GM12878 (cell line): ENCODE data around the gene STOML2. TPM values are rescaled to one million over a fixed set of nuclear protein-coding genes. Genes with fewer than 3 reads are reported as not detected.

ENCODE experiments used
- ATAC-seq: fragments of 200-7000 bp; cut with Tn5 transposase; 3 replicates; pipeline ENCODE4 v1.9.1; 2020; ENCODE audit warnings: mild to moderate bottlenecking, moderate library complexity
- BruUV-seq: library from RNA; stranded (reverse); fragments of 400-500 nt; replicated peaks from 2 replicates; lab custom pipeline; 2021; lab: Mats Ljungman, UMichigan
- CTCF ChIA-PET: fragments of 300-600 bp; sonication (Branson Sonifier 250); formaldehyde crosslinking; extraction: SDS; loops from one replicate; lab custom pipeline; 2021; ENCODE audit warnings: inconsistent platforms; lab: Yijun Ruan, JAX
- POLR2A ChIA-PET: fragments of 350-600 bp; formaldehyde crosslinking; extraction: SDS; loops from one replicate; lab custom pipeline; 2021; ENCODE audit warnings: inconsistent platforms; lab: Charles Lee
- RAD21 ChIA-PET: fragments of 300-600 bp; sonication (Branson Sonifier 250); formaldehyde crosslinking; loops from one replicate; lab custom pipeline; 2023; ENCODE audit warnings: antibody characterized with exemption; ENCODE audit not compliant: unreplicated experiment; lab: Charles Lee
- SMC1A ChIA-PET: fragments of 300-600 bp; sonication (Branson Sonifier 250); formaldehyde crosslinking; loops from one replicate; lab custom pipeline; 2023; ENCODE audit not compliant: unreplicated experiment, uncharacterized antibody; lab: Charles Lee
- DNase-seq: peaks from one replicate; pipeline ENCODE4 v3.0.0-alpha.2; 2011; ENCODE audit warnings: low read depth, low spot score
- FAIRE-seq: peaks from 3 replicates; lab custom pipeline; 2011; peaks lifted over from hg19 to GRCh38; lab: Jason Lieb, UNC
- H2AFZ ChIP-seq: 2 replicates; pipeline ENCODE4 v1.6.0; 2011; ENCODE audit warnings: low read depth, low read length, control low read depth; ENCODE audit not compliant: control insufficient read depth
- H3K27ac ChIP-seq: 2 replicates; pipeline ENCODE4 v1.5.1; 2011; ENCODE audit warnings: control low read depth; ENCODE audit not compliant: control insufficient read depth, insufficient read depth
- H3K27me3 ChIP-seq, 2 experiments: replicated peaks in 1 of 2; 2 replicates each; pipeline versions ENCODE4 v1.6.0 to v1.6.1; 2011; ENCODE audit warnings: low read length in 1 of 2; ENCODE audit not compliant: control insufficient read depth in 2 of 2, insufficient read depth in 2 of 2
- H3K36me3 ChIP-seq, 2 experiments: 2 replicates each; pipeline ENCODE4 v1.5.1; 2011; ENCODE audit warnings: low read length in 1 of 2; ENCODE audit not compliant: control insufficient read depth in 2 of 2, insufficient read depth in 2 of 2
- H3K4me1 ChIP-seq: 2 replicates; pipeline ENCODE4 v1.6.1; 2011; ENCODE audit warnings: mild to moderate bottlenecking, low read length, moderate library complexity, mixed read lengths; ENCODE audit not compliant: control insufficient read depth, insufficient read depth
- H3K4me2 ChIP-seq: 2 replicates; pipeline ENCODE4 v1.6.0; 2011; ENCODE audit warnings: control low read depth; ENCODE audit not compliant: control insufficient read depth, insufficient read depth
- H3K4me3 ChIP-seq: fragments of 200-600 bp; sonication (generic); 2 replicates; pipeline ENCODE4 v1.5.1; 2016
- H3K79me2 ChIP-seq: 2 replicates; pipeline ENCODE4 v1.6.0; 2011; ENCODE audit warnings: low read length; ENCODE audit not compliant: control insufficient read depth, insufficient read depth
- H3K9ac ChIP-seq: 2 replicates; pipeline ENCODE4 v1.8.0; 2011; ENCODE audit warnings: low read length, control low read depth, mixed read lengths; ENCODE audit not compliant: control insufficient read depth, insufficient read depth
- H3K9me3 ChIP-seq: replicated peaks from 3 replicates; pipeline ENCODE4 v1.5.1; 2011; ENCODE audit warnings: mild to moderate bottlenecking, low read length; ENCODE audit not compliant: control insufficient read depth, insufficient read depth
- H4K20me1 ChIP-seq: 2 replicates; pipeline ENCODE4 v1.6.0; 2011; ENCODE audit not compliant: control insufficient read depth, insufficient read depth
- CHD2 ChIP-seq: IDR thresholded peaks from 2 replicates; pipeline ENCODE4 v1.6.1; 2011; ENCODE audit warnings: low read depth, low read length, improper control_type of control experiment, borderline replicate concordance
- ESRRA ChIP-seq: IDR thresholded peaks from 2 replicates; pipeline ENCODE4 v1.6.1; 2012; ENCODE audit warnings: mild to moderate bottlenecking, low read length, improper control_type of control experiment
- HDGF ChIP-seq: fragments of 450-650 bp; IDR thresholded peaks from 2 replicates; pipeline ENCODE4 v1.6.1; 2016; ENCODE audit warnings: antibody characterized with exemption
- IKZF1 ChIP-seq: fragments of 450-650 bp; conservative IDR thresholded peaks from 2 replicates; pipeline ENCODE4 v1.6.1; 2017; ENCODE audit warnings: antibody characterized with exemption, mild to moderate bottlenecking
- MEF2B ChIP-seq: fragments of 450-650 bp; IDR thresholded peaks from 2 replicates; pipeline ENCODE4 v1.6.1; 2018; ENCODE audit warnings: mild to moderate bottlenecking, moderate library complexity; ENCODE audit not compliant: partially characterized antibody, poor library complexity, severe bottlenecking
- MLLT1 ChIP-seq: fragments of 450-650 bp; IDR thresholded peaks from 2 replicates; pipeline ENCODE4 v1.6.1; 2016; ENCODE audit warnings: mild to moderate bottlenecking
- SPI1 ChIP-seq: IDR thresholded peaks from 2 replicates; pipeline ENCODE4 v1.6.1; 2011; ENCODE audit warnings: low read depth, mild to moderate bottlenecking, low read length, moderate library complexity, borderline replicate concordance; ENCODE audit not compliant: insufficient read depth
- SUPT20H ChIP-seq: IDR thresholded peaks from 2 replicates; pipeline ENCODE4 v1.6.1; 2011; ENCODE audit warnings: low read depth, mild to moderate bottlenecking, low read length, moderate library complexity, borderline replicate concordance; ENCODE audit not compliant: control insufficient read depth
- ZBED1 ChIP-seq: IDR thresholded peaks from 2 replicates; pipeline ENCODE4 v1.6.1; 2016; ENCODE audit warnings: borderline replicate concordance
- ZNF217 ChIP-seq: fragments of 450-650 bp; IDR thresholded peaks from 2 replicates; pipeline ENCODE4 v1.6.1; 2017; ENCODE audit warnings: antibody characterized with exemption, mild to moderate bottlenecking
- WGBS: methylation state at CpG from one replicate; pipeline ENCODE4 v1.1.6; 2016; ENCODE audit warnings: low lambda C conversion rate; ENCODE audit not compliant: insufficient replicate concordance, insufficient coverage; ENCODE audit errors: missing lambda C conversion rate; 5-methylcytosine and 5-hydroxymethylcytosine counted together
- in situ Hi-C: fragments of 300-500 bp; cut with MboI; formaldehyde crosslinking; loops from 9 replicates; pipeline ENCODE4 v1.14.3; 2018; ENCODE audit warnings: mixed read lengths
- intact Hi-C: fragments of 100-400 bp; cut with micrococcal nuclease; formaldehyde crosslinking; loops from one replicate; pipeline ENCODE4 v1.14.2; 2022; ENCODE audit not compliant: unreplicated experiment
- polyA plus RNA-seq, 11 experiments: library from polyadenylated mRNA; depleted of rRNA in 4 of 11; unstranded in 6 of 11; stranded (reverse) in 5 of 11; fragments of >200 nt; fragmentation: Nextera tagmentation in 4 of 11; fragmentation: Illumina TruSeq in 1 of 11; extraction: Ambion mirVana in 4 of 11; extraction: Trizol in 1 of 11; gene quantifications; 1 replicate in 1 of 11; 2 replicates in 10 of 11; pipeline versions ENCODE4 v1.2.1 to v1.2.3, GENCODE V29; 2011 to 2016; ENCODE audit warnings: inconsistent platforms in 2 of 11, missing spikeins in 2 of 11, low read depth in 1 of 11
- total RNA-seq, 4 experiments: library from RNA; depleted of rRNA in 3 of 4; stranded (reverse); fragments of >200 nt in 3 of 4; fragmentation: Illumina TruSeq in 1 of 4; extraction: Trizol in 1 of 4; gene quantifications; 2 replicates each; pipeline versions ENCODE4 v1.2.1 to v1.2.3, GENCODE V29; 2013 to 2021
- TF ChIP-seq, protein P1 (sequence below): fragments of 450-650 bp; IDR thresholded peaks from 2 replicates; pipeline ENCODE4 v1.6.1; 2018; ENCODE audit warnings: mild to moderate bottlenecking, low read depth, moderate library complexity; ENCODE audit not compliant: partially characterized antibody
- TF ChIP-seq, protein P2 (sequence below): fragments of 450-650 bp; IDR thresholded peaks from 2 replicates; pipeline ENCODE4 v1.6.1; 2016; ENCODE audit warnings: mild to moderate bottlenecking, moderate library complexity, borderline replicate concordance

STOML2 gene
- total and polyA plus RNA-seq, 10 of the 15 experiments (the other 5 are each of a cell fraction or from before 2014, with no cell fraction given): 112 to 284 (median 207) TPM

- H3K9ac ChIP-seq: peak overlapping the region; percentile 71
- ATAC-seq (peak; percentile 10; the same call in 2 of the 3 replicates), FAIRE-seq (no peak), DNase-seq (no peak)
- in situ Hi-C loops (loop anchor here (5.0 kb wide), 3 partner anchors 142 to 487 kb away; no protein-coding TSS in a partner anchor), intact Hi-C loops (loop anchor here (2.0 to 10.0 kb wide), 5 partner anchors 18 to 700 kb away; partner anchors contain the start of genes CREB3, HINT2, PIGO and SPAG8)
- TSS peak; percentile 66 for BruUV-seq
- 15% methylated on average over 11 of the region's 12 CpGs for WGBS
- ChIA-PET SMC1A (interaction anchor here (1.0 to 3.0 kb wide), 9 partner anchors 8 to 503 kb away, joined by 3 to 23 read pairs (median 4); no protein-coding TSS in a partner anchor), RAD21 (interaction anchor here (0.6 to 2.7 kb wide), 15 partner anchors 9 to 1262 kb away, joined by 3 to 20 read pairs (median 4); partner anchors contain the start of genes CCDC107, CREB3, DNAJB5 and FANCG), CTCF (interaction anchor here (0.7 to 3.9 kb wide), 11 partner anchors 8 to 439 kb away, joined by 3 to 85 read pairs (median 4); partner anchors contain the start of gene VCP), POLR2A (interaction anchor here (0.7 to 3.2 kb wide), 10 partner anchors 11 to 616 kb away, joined by 3 to 27 read pairs (median 4); partner anchors contain the start of genes FANCG, PIGO, STOML2 and VCP)
- H3K27me3 ChIP-seq: no peaks in the 10 kb centered on the region
- H3K4me1 ChIP-seq: peaks cover 30% of the 10 kb centered on the region
- H3K27ac ChIP-seq: peak overlapping the region; percentile 84
- peak overlapping the region; percentile 100 for H3K4me2 ChIP-seq
- peak overlapping the region; percentile 84 for H2AFZ ChIP-seq
- peak overlapping the region; percentile 96 for H3K4me3 ChIP-seq
- H3K9me3 ChIP-seq: no peaks in the 10 kb centered on the region
- H4K20me1 ChIP-seq: no peaks in the 10 kb centered on the region
- H3K79me2 ChIP-seq: peaks cover 3% of the 10 kb centered on the region
- H3K36me3 ChIP-seq: no peaks in the 10 kb centered on the region
- no peak for TF ChIP-seq SUPT20H
- TF ChIP-seq MEF2B: peak; percentile 79
- no peak for TF ChIP-seq ZNF217
- TF ChIP-seq CHD2: peak; percentile 36; the same call in 1 of the 2 replicates
- no peak for TF ChIP-seq ESRRA
- TF ChIP-seq, protein P1, sequence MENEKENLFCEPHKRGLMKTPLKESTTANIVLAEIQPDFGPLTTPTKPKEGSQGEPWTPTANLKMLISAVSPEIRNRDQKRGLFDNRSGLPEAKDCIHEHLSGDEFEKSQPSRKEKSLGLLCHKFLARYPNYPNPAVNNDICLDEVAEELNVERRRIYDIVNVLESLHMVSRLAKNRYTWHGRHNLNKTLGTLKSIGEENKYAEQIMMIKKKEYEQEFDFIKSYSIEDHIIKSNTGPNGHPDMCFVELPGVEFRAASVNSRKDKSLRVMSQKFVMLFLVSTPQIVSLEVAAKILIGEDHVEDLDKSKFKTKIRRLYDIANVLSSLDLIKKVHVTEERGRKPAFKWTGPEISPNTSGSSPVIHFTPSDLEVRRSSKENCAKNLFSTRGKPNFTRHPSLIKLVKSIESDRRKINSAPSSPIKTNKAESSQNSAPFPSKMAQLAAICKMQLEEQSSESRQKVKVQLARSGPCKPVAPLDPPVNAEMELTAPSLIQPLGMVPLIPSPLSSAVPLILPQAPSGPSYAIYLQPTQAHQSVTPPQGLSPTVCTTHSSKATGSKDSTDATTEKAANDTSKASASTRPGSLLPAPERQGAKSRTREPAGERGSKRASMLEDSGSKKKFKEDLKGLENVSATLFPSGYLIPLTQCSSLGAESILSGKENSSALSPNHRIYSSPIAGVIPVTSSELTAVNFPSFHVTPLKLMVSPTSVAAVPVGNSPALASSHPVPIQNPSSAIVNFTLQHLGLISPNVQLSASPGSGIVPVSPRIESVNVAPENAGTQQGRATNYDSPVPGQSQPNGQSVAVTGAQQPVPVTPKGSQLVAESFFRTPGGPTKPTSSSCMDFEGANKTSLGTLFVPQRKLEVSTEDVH: no peak
- peak; percentile 64 for TF ChIP-seq SPI1
- TF ChIP-seq HDGF: no peak
- no peak for TF ChIP-seq MLLT1
- TF ChIP-seq IKZF1: peak; percentile 63
- no peak for TF ChIP-seq ZBED1
- TF ChIP-seq, protein P2, sequence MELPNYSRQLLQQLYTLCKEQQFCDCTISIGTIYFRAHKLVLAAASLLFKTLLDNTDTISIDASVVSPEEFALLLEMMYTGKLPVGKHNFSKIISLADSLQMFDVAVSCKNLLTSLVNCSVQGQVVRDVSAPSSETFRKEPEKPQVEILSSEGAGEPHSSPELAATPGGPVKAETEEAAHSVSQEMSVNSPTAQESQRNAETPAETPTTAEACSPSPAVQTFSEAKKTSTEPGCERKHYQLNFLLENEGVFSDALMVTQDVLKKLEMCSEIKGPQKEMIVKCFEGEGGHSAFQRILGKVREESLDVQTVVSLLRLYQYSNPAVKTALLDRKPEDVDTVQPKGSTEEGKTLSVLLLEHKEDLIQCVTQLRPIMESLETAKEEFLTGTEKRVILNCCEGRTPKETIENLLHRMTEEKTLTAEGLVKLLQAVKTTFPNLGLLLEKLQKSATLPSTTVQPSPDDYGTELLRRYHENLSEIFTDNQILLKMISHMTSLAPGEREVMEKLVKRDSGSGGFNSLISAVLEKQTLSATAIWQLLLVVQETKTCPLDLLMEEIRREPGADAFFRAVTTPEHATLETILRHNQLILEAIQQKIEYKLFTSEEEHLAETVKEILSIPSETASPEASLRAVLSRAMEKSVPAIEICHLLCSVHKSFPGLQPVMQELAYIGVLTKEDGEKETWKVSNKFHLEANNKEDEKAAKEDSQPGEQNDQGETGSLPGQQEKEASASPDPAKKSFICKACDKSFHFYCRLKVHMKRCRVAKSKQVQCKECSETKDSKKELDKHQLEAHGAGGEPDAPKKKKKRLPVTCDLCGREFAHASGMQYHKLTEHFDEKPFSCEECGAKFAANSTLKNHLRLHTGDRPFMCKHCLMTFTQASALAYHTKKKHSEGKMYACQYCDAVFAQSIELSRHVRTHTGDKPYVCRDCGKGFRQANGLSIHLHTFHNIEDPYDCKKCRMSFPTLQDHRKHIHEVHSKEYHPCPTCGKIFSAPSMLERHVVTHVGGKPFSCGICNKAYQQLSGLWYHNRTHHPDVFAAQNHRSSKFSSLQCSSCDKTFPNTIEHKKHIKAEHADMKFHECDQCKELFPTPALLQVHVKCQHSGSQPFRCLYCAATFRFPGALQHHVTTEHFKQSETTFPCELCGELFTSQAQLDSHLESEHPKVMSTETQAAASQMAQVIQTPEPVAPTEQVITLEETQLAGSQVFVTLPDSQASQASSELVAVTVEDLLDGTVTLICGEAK: peak; percentile 7; the same call in 1 of the 2 replicates
These were observed 12.1 kb upstream of the STOML2 start for GRCh38 chr9:35114840-35115628.
